Measurements from ENCODE around the gene TFEC. TPM values are rescaled to one million over a fixed set of nuclear protein-coding genes. Genes with fewer than 3 reads are reported as not detected.
"Not testable (repeated sequence)": the region's sequence is repeated elsewhere in the genome, so short reads cannot be mapped to it uniquely, and the experiment has no call there.

TFEC gene
- total and polyA plus RNA-seq, 4 donors: 1.0 to 12.4 (median 6.1) TPM

DNA sequence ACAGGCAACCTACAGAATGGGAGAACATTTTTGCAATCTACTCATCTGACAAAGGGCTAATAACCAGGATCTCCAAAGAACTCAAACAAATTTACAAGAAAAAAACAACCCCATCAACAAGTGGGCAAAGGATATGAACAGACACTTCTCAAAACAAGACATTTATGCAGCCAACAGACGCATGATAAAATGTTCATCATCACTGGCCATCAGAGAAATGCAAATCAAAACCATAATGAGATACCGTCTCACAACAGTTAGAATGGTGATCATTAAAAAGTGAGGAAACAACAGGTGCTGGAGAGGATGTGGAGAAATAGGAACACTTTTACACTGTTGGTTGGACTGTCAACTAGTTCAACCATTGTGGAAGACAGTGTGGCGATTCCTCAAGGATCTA, 100.8 kb downstream of the TFEC start:
- H3K4me1 ChIP-seq (ENCODE audit: control insufficient read depth in 1 of 2, insufficient read depth in 2 of 2, low read length in 2 of 2); H3K4me3 ChIP-seq (ENCODE audit: low read length in 2 of 2); H3K27me3 ChIP-seq (ENCODE audit: control insufficient read depth in 1 of 2, insufficient read depth in 2 of 2, low read length in 1 of 2); intact Hi-C loops (cut with DNase I); DNase-seq; H3K9me3 ChIP-seq (ENCODE audit: control insufficient read depth, low read length); ATAC-seq (ENCODE audit: low FRiP score); H3K27ac ChIP-seq (ENCODE audit: low read depth in 1 of 2, low read length in 2 of 2); H3K36me3 ChIP-seq (ENCODE audit: control insufficient read depth in 1 of 2, insufficient read depth in 2 of 2, low read length in 1 of 2): not testable (repeated sequence)
- 95% methylated on average over 3 of the region's 3 CpGs for WGBS, 2 donors

DNA sequence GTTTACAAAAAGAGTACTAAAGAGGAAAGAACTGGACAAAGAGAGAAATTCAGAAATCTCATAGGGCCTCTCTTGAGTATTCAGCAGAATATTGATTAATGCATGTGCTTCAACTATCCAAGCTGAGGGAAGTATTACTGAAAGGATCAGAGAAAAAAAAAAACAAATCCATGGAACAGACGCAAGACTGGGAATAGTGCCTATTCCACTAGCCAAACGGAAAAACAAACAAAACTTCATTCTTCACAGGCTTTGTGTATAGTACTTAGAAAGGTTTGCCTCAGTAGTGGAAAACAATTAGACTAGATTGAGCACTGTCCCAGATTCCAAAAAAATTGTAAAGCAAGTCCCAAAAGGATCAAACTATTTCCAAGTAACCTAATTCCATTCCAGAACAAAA, 106.2 kb downstream of the TFEC start:
- Histone ChIP-seq H3K4me3 (ENCODE audit: low read length in 2 of 2) (no peak overlapping the region), H3K27ac (ENCODE audit: low read depth in 1 of 2, low read length in 2 of 2) (no peak overlapping the region), H3K27me3 (ENCODE audit: control insufficient read depth in 1 of 2, insufficient read depth in 2 of 2, low read length in 1 of 2) (no peaks in the 10 kb centered on the region), H3K9me3 (ENCODE audit: control insufficient read depth, low read length) (no peaks in the 10 kb centered on the region), H3K36me3 (ENCODE audit: control insufficient read depth in 1 of 2, insufficient read depth in 2 of 2, low read length in 1 of 2) (no peaks in the 10 kb centered on the region), H3K4me1 (ENCODE audit: control insufficient read depth in 1 of 2, insufficient read depth in 2 of 2, low read length in 2 of 2) (peaks cover 0 to 4% of the 10 kb centered on the region in 2 donors)
- WGBS, 2 donors: 0 to 5% methylated on average over 2 of the region's 2 CpGs
- DNase-seq: no peak
- ATAC-seq (ENCODE audit: low FRiP score): no peak
- intact Hi-C loops (cut with DNase I): no loop called here

DNA sequence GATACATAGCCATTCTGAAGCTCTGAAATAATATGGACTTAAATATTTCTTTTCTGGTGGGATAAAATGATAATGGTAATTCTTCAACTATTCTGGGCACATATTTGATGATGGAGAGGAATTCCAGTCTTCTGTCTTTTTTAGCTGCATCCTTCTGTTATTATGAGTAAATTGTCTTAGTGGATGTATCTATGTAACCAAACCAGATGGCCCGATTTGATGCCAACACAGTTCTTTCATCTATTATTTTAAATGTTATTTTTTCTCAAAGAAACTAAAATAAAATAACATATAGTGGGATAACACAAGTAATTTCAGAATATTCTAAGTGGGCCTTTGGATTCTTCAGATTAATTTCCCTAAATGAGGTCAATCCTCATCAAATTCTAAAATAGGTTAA, 110.2 kb downstream of the TFEC start:
- no peak overlapping the region for H3K27ac ChIP-seq (ENCODE audit: low read depth in 1 of 2, low read length in 2 of 2)
- intact Hi-C loops (cut with DNase I): no loop called here
- H3K27me3 ChIP-seq (ENCODE audit: control insufficient read depth in 1 of 2, insufficient read depth in 2 of 2, low read length in 1 of 2): no peaks in the 10 kb centered on the region
- ATAC-seq (ENCODE audit: low FRiP score): no peak
- 78 to 91% methylated on average over 1 of the region's 1 CpG for WGBS, 2 donors
- H3K4me3 ChIP-seq (ENCODE audit: low read length in 2 of 2): no peak overlapping the region
- no peaks in the 10 kb centered on the region for H3K9me3 ChIP-seq (ENCODE audit: control insufficient read depth, low read length)
- no peak for DNase-seq
- peaks cover 0 to 4% of the 10 kb centered on the region in 2 donors for H3K4me1 ChIP-seq (ENCODE audit: control insufficient read depth in 1 of 2, insufficient read depth in 2 of 2, low read length in 2 of 2)
- no peaks in the 10 kb centered on the region for H3K36me3 ChIP-seq (ENCODE audit: control insufficient read depth in 1 of 2, insufficient read depth in 2 of 2, low read length in 1 of 2)

DNA sequence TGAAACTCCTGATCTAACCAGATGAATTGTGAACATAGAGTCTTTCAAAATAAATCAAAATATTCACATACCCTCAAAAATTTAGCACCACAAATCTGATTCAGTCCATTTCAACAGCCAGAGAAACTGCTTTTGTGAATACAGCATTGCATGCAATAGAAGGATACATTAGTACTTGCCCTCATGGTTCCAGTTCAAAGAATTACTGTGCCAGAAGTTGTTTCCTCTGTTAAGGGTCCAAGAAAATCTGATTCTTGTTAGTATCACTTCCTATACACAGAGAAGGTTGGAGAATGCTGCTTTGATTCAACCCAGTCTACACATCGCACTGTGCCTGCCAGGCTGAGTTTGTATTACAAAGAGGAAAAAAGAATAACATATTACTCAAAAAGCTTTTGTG, 115.6 kb downstream of the TFEC start:
- 61 to 62% methylated on average over 1 of the region's 1 CpG for WGBS, 2 donors
- no peak overlapping the region for H3K4me3 ChIP-seq (ENCODE audit: low read length in 2 of 2)
- DNase-seq (no peak), ATAC-seq (ENCODE audit: low FRiP score) (no peak)
- H3K27ac ChIP-seq (ENCODE audit: low read depth in 1 of 2, low read length in 2 of 2): no peak overlapping the region
- H3K27me3 ChIP-seq (ENCODE audit: control insufficient read depth in 1 of 2, insufficient read depth in 2 of 2, low read length in 1 of 2): no peaks in the 10 kb centered on the region
- intact Hi-C loops (cut with DNase I): loop anchor here in 1 of 2 donors (5.0 kb wide), 1 partner anchor 1833 kb away; no protein-coding TSS in a partner anchor
- no peaks in the 10 kb centered on the region for H3K4me1 ChIP-seq (ENCODE audit: control insufficient read depth in 1 of 2, insufficient read depth in 2 of 2, low read length in 2 of 2)
- H3K36me3 ChIP-seq (ENCODE audit: control insufficient read depth in 1 of 2, insufficient read depth in 2 of 2, low read length in 1 of 2): no peaks in the 10 kb centered on the region
- H3K9me3 ChIP-seq (ENCODE audit: control insufficient read depth, low read length): no peaks in the 10 kb centered on the region

DNA sequence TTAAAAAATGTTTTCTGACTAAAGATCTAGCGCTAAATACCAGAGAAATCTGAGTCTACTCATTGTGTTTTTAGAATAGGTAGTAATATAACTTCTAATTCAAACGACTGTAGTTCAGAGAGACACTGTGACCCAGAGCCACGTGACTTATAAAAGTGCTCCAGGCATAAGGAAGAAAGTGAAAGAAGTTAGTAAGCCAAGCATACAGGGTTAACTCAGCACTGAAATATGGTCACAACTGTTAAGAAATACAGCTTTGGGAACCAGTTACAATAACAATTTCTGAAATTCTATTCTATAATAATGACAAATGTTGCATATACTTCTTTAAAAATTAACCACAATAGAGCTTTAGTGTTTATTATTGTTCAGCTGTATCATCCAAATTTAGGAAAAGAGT, 119.1 kb downstream of the TFEC start:
- Histone ChIP-seq H3K27ac (ENCODE audit: low read depth in 1 of 2, low read length in 2 of 2) (no peak overlapping the region), H3K4me1 (ENCODE audit: control insufficient read depth in 1 of 2, insufficient read depth in 2 of 2, low read length in 2 of 2) (no peaks in the 10 kb centered on the region), H3K9me3 (ENCODE audit: control insufficient read depth, low read length) (no peaks in the 10 kb centered on the region), H3K27me3 (ENCODE audit: control insufficient read depth in 1 of 2, insufficient read depth in 2 of 2, low read length in 1 of 2) (no peaks in the 10 kb centered on the region), H3K4me3 (ENCODE audit: low read length in 2 of 2) (no peak overlapping the region), H3K36me3 (ENCODE audit: control insufficient read depth in 1 of 2, insufficient read depth in 2 of 2, low read length in 1 of 2) (no peaks in the 10 kb centered on the region)
- intact Hi-C loops (cut with DNase I): loop anchor here in 1 of 2 donors (5.0 kb wide), 1 partner anchor 1829 kb away; no protein-coding TSS in a partner anchor
- ATAC-seq (ENCODE audit: low FRiP score) (no peak), DNase-seq (no peak)
- 74% methylated on average over 3 of the region's 3 CpGs for WGBS, 2 donors

DNA sequence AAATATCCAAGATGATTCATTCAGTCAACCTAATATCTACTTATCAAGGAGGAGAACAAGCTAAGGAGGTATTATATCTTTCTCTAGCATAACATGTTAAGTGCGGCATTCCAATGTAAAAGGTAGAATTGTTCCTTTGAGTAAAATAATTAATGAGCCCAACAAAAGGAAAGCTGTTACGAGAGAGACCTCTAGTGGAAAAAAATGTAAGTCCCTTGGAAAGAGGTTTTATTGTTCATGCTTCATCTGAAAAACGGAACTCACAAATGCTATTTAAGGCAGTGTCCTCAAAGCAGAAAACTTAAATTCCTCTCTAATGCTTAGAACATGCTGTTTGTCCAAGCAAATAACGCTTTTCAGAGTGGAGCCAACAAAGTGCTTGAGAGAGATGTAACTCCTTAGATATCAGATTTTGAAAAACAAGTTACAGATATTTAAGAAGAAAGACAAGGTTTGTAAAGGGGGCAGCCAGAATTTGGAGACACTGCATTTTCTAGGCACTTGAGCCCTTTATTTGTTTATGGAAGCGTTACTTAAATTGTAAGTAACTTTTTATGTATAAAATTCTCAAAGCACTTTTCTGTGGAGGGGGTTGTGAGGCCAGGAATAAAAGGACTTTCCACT, 119.9 kb downstream of the TFEC start:
- Histone ChIP-seq H3K4me1 (ENCODE audit: control insufficient read depth in 1 of 2, insufficient read depth in 2 of 2, low read length in 2 of 2) (no peaks in the 10 kb centered on the region), H3K36me3 (ENCODE audit: control insufficient read depth in 1 of 2, insufficient read depth in 2 of 2, low read length in 1 of 2) (no peaks in the 10 kb centered on the region), H3K4me3 (ENCODE audit: low read length in 2 of 2) (no peak overlapping the region), H3K27me3 (ENCODE audit: control insufficient read depth in 1 of 2, insufficient read depth in 2 of 2, low read length in 1 of 2) (no peaks in the 10 kb centered on the region), H3K27ac (ENCODE audit: low read depth in 1 of 2, low read length in 2 of 2) (no peak overlapping the region), H3K9me3 (ENCODE audit: control insufficient read depth, low read length) (no peaks in the 10 kb centered on the region)
- WGBS, 2 donors: 1 to 2% methylated on average over 5 of the region's 5 CpGs
- no peak for DNase-seq
- intact Hi-C loops (cut with DNase I): loop anchor here in 1 of 2 donors (5.0 kb wide), 1 partner anchor 1828 kb away; no protein-coding TSS in a partner anchor
- no peak for ATAC-seq (ENCODE audit: low FRiP score)

GRCh38 chr7:115906731-115907130, 123.8 kb downstream of the TFEC start:
- no peak overlapping the region for H3K4me3 ChIP-seq (ENCODE audit: low read length in 2 of 2)
- DNase-seq: no peak
- no peaks in the 10 kb centered on the region for H3K36me3 ChIP-seq (ENCODE audit: control insufficient read depth in 1 of 2, insufficient read depth in 2 of 2, low read length in 1 of 2)
- no peaks in the 10 kb centered on the region for H3K9me3 ChIP-seq (ENCODE audit: control insufficient read depth, low read length)
- no peak overlapping the region for H3K27ac ChIP-seq (ENCODE audit: low read depth in 1 of 2, low read length in 2 of 2)
- H3K4me1 ChIP-seq (ENCODE audit: control insufficient read depth in 1 of 2, insufficient read depth in 2 of 2, low read length in 2 of 2): no peaks in the 10 kb centered on the region
- no peaks in the 10 kb centered on the region for H3K27me3 ChIP-seq (ENCODE audit: control insufficient read depth in 1 of 2, insufficient read depth in 2 of 2, low read length in 1 of 2)
- intact Hi-C loops (cut with DNase I): no loop called here
- ATAC-seq (ENCODE audit: low FRiP score): no peak
- 75 to 86% methylated on average over 1 of the region's 1 CpG for WGBS, 2 donors

- ATAC-seq (ENCODE audit: low FRiP score) (no peak), DNase-seq (no peak)
- no peaks in the 10 kb centered on the region for H3K36me3 ChIP-seq (ENCODE audit: control insufficient read depth in 1 of 2, insufficient read depth in 2 of 2, low read length in 1 of 2)
- no peaks in the 10 kb centered on the region for H3K4me1 ChIP-seq (ENCODE audit: control insufficient read depth in 1 of 2, insufficient read depth in 2 of 2, low read length in 2 of 2)
- intact Hi-C loops (cut with DNase I): no loop called here
- H3K27me3 ChIP-seq (ENCODE audit: control insufficient read depth in 1 of 2, insufficient read depth in 2 of 2, low read length in 1 of 2): no peaks in the 10 kb centered on the region
- WGBS, 2 donors: 91 to 94% methylated on average over 3 of the region's 3 CpGs
- H3K9me3 ChIP-seq (ENCODE audit: control insufficient read depth, low read length): peaks cover 4% of the 10 kb centered on the region
- no peak overlapping the region for H3K4me3 ChIP-seq (ENCODE audit: low read length in 2 of 2)
- no peak overlapping the region for H3K27ac ChIP-seq (ENCODE audit: low read depth in 1 of 2, low read length in 2 of 2)
Observed at GRCh38 chr7:115889669-115889984, 140.9 kb downstream of the TFEC start.

DNA sequence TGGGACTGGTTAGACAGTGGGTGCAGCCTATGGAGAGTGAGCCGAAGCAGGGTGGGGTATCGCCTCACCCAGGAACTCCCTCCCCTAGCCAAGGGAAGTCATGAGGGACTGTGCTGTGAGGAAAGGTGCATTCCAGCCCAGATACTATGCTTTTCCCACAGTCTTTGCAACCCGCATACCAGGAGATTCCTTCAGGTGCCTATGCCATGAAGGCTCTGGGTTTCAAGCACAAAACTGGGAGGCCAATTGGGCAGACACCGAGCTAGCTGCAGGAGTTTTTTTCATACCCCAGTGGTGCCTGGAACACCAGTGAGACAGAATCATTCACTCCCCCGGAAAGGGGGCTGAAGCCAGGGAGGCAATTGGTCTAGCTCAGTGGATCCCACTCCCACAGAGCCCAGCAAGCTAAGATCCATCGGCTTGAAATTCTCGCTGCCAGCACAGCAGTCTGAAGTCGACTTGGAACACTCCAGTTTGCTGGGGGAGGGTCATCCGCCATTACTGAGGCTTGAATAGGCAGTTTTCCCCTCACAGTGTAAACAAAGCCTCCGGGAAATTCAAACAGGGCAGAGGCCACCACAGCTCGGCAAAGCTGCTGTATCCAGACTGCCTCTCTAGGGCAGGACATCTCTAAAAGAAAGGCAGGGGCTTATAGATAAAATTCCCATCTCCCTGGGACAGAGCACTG, 141.4 kb downstream of the TFEC start:
- Histone ChIP-seq H3K36me3 (ENCODE audit: control insufficient read depth in 1 of 2, insufficient read depth in 2 of 2, low read length in 1 of 2) (no peaks in the 10 kb centered on the region), H3K27me3 (ENCODE audit: control insufficient read depth in 1 of 2, insufficient read depth in 2 of 2, low read length in 1 of 2) (no peaks in the 10 kb centered on the region), H3K9me3 (ENCODE audit: control insufficient read depth, low read length) (peaks cover 4% of the 10 kb centered on the region), H3K4me1 (ENCODE audit: control insufficient read depth in 1 of 2, insufficient read depth in 2 of 2, low read length in 2 of 2) (no peaks in the 10 kb centered on the region), H3K27ac (ENCODE audit: low read depth in 1 of 2, low read length in 2 of 2) (no peak overlapping the region), H3K4me3 (ENCODE audit: low read length in 2 of 2) (no peak overlapping the region)
- DNase-seq (no peak), ATAC-seq (ENCODE audit: low FRiP score) (no peak)
- intact Hi-C loops (cut with DNase I): no loop called here
- 81 to 85% methylated on average over 11 of the region's 11 CpGs for WGBS, 2 donors
